ENCODE results near the gene MVB12B. TPM values are rescaled to one million over a fixed set of nuclear protein-coding genes. Genes with fewer than 3 reads are reported as not detected.

MVB12B gene
- total RNA-seq, 1 experiment from 2014 or later = 5.8 TPM

GRCh38 chr9:126463426-126463825 lies 136.8 kb downstream of the MVB12B start:
- no peak overlapping the region for H3K4me2 ChIP-seq (ENCODE audit: insufficient read depth, insufficient read length, low read length)
- Mint-ChIP-seq H3K4me3 (no peak overlapping the region), H3K36me3 (ENCODE audit: insufficient read depth in 1 of 3, low read depth in 3 of 3) (no peaks in the 10 kb centered on the region), H3K27ac (no peak overlapping the region), H3K4me1 (peaks cover 8 to 10% of the 10 kb centered on the region in 2 experiments), H3K9me3 (no peaks in the 10 kb centered on the region), H3K27me3 (ENCODE audit: low read depth) (no peaks in the 10 kb centered on the region; the same call in 1 of the 2 replicates)
- no peak overlapping the region for H3K27ac ChIP-seq (ENCODE audit: insufficient read length, low read depth, low read length)
- H3T11ph ChIP-seq (ENCODE audit: low read length) = no peak overlapping the region
- no peak for TF ChIP-seq CTCF (conservative IDR thresholded peaks at IDR 0.05)
- no peak overlapping the region for H3K56ac ChIP-seq (ENCODE audit: insufficient read length, low read depth, low read length)
- no peak overlapping the region for H3K9ac ChIP-seq (ENCODE audit: extremely low read depth, insufficient read length, low read length)
- no peak overlapping the region for H3K18ac ChIP-seq (ENCODE audit: insufficient read length, low read depth, low read length)
- no peak overlapping the region for H2AK5ac ChIP-seq (ENCODE audit: insufficient read length, low read length)
- H2AFZ ChIP-seq (ENCODE audit: low read length) = no peak overlapping the region
- H2BK12ac ChIP-seq (ENCODE audit: insufficient read length, low read depth, low read length) = no peak overlapping the region
- WGBS (ENCODE audit: extremely low coverage, insufficient read length, low lambda C conversion rate) = no CpG with 5 or more reads among the region's 2 CpGs
- no peak overlapping the region for H2BK120ac ChIP-seq (ENCODE audit: low read depth, low read length, poor library complexity, severe bottlenecking)
- H3K27me3 ChIP-seq (ENCODE audit: insufficient read depth, low read length) = no peaks in the 10 kb centered on the region
- no peak overlapping the region for H2BK20ac ChIP-seq (ENCODE audit: low read depth, low read length, poor library complexity, severe bottlenecking)
- no peak overlapping the region for H4K8ac ChIP-seq (replicated peaks; ENCODE audit: insufficient read length, low read depth, low read length)
- H4K91ac ChIP-seq (ENCODE audit: insufficient read length, low read depth, low read length) = no peak overlapping the region
- no peak overlapping the region for H2BK5ac ChIP-seq (ENCODE audit: insufficient read length, low read length)
- no peak overlapping the region for H4K5ac ChIP-seq (ENCODE audit: insufficient read length, low read depth, low read length)
- H3K9me3 ChIP-seq (ENCODE audit: control insufficient read depth, low read depth, low read length) = no peaks in the 10 kb centered on the region
- H3K23me2 ChIP-seq (ENCODE audit: insufficient read length, low read depth, low read length, poor library complexity, severe bottlenecking) = no peaks in the 10 kb centered on the region
- no peak overlapping the region for H2BK15ac ChIP-seq (ENCODE audit: low read depth, low read length)
- no peaks in the 10 kb centered on the region for H3K79me1 ChIP-seq (ENCODE audit: insufficient read depth, low read depth, low read length, poor library complexity, severe bottlenecking)
- no peak for DNase-seq
- H3K23ac ChIP-seq (ENCODE audit: insufficient read length, low read depth, low read length) = no peak overlapping the region
- H3K4me1 ChIP-seq (ENCODE audit: insufficient read depth, low read length) = no peaks in the 10 kb centered on the region
- H3K14ac ChIP-seq (ENCODE audit: insufficient read depth, low read length) = no peak overlapping the region
- no peaks in the 10 kb centered on the region for H3K79me2 ChIP-seq (ENCODE audit: insufficient read depth, low read length)
- no peak overlapping the region for H3K4ac ChIP-seq (ENCODE audit: low read depth, low read length)
- no peaks in the 10 kb centered on the region for H4K20me1 ChIP-seq (ENCODE audit: control insufficient read depth, insufficient read depth, insufficient read length)
